ENCODE measurements around the gene DLG2.

DNA sequence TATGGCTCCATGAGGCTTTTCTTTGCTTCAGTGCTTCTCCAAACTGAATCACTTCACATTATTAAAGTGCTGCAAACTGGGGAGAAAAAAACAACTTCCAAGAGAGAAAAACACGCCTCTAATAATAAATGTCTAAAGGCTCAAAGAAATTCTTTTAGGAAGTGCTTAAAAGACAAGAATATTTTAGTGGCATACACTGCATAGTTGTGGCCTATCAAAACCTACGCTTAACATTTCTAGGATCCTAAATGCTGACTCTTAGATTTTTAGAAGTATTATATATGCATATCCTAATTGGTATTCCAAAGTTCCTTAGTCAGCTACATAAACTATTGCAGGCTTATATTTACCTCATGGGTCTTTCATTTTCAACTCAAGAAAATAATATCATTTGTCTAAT is 1462.0 kb downstream of the DLG2 start:
- TF ChIP-seq, protein P1, sequence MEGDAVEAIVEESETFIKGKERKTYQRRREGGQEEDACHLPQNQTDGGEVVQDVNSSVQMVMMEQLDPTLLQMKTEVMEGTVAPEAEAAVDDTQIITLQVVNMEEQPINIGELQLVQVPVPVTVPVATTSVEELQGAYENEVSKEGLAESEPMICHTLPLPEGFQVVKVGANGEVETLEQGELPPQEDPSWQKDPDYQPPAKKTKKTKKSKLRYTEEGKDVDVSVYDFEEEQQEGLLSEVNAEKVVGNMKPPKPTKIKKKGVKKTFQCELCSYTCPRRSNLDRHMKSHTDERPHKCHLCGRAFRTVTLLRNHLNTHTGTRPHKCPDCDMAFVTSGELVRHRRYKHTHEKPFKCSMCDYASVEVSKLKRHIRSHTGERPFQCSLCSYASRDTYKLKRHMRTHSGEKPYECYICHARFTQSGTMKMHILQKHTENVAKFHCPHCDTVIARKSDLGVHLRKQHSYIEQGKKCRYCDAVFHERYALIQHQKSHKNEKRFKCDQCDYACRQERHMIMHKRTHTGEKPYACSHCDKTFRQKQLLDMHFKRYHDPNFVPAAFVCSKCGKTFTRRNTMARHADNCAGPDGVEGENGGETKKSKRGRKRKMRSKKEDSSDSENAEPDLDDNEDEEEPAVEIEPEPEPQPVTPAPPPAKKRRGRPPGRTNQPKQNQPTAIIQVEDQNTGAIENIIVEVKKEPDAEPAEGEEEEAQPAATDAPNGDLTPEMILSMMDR (IDR thresholded peaks at IDR 0.05; ENCODE audit: low read length): no peak
- no peak for TF ChIP-seq EZH2 (IDR thresholded peaks at IDR 0.05; ENCODE audit: borderline replicate concordance, low read length)

Measured in OCI-LY1 (cell line).